GM12801 (cell line): ENCODE results near the gene BBS9.

Experiments used
- CTCF ChIP-seq: IDR thresholded peaks from one replicate; pipeline ENCODE4 v1.5.1; 2011; ENCODE audit warnings: control low read depth; ENCODE audit not compliant: insufficient read length; ENCODE audit errors: extremely low read depth

The BBS9 gene

GRCh38 chr7:33411020-33411419 is 281.7 kb downstream of the BBS9 start:
- no peak for TF ChIP-seq CTCF

- TF ChIP-seq CTCF: no peak
Observed at GRCh38 chr7:33412331-33412730, 283.0 kb downstream of the BBS9 start.

GRCh38 chr7:33418251-33418701 is 288.9 kb downstream of the BBS9 start:
- TF ChIP-seq CTCF: no peak

GRCh38 chr7:33420311-33420940 is 291.1 kb downstream of the BBS9 start:
- no peak for TF ChIP-seq CTCF

- no peak for TF ChIP-seq CTCF
Observed at GRCh38 chr7:33421429-33421828, 292.1 kb downstream of the BBS9 start.

GRCh38 chr7:33422141-33422540 is 292.8 kb downstream of the BBS9 start:
- no peak for TF ChIP-seq CTCF

- no peak for TF ChIP-seq CTCF
Observed at GRCh38 chr7:33422825-33423645, 293.7 kb downstream of the BBS9 start.
